ENCODE data around the gene TMEM184B.
"Not testable (repeated sequence)": the region's sequence is repeated elsewhere in the genome, so short reads cannot be mapped to it uniquely, and the experiment has no call there.

Gene TMEM184B

GRCh38 chr22:38201711-38202436 lies 70.9 kb downstream of the TMEM184B start, which contains the start of gene MAFF:
Gene MAFF, plus strand, starts transcription at chr22:38201994. Its CDS starts 11,860 bp downstream, at chr22:38213854.
- peak; percentile 96 for DNase-seq

GRCh38 chr22:38201371-38201710 lies 71.5 kb downstream of the TMEM184B start:
- DNase-seq, result no peak

DNA sequence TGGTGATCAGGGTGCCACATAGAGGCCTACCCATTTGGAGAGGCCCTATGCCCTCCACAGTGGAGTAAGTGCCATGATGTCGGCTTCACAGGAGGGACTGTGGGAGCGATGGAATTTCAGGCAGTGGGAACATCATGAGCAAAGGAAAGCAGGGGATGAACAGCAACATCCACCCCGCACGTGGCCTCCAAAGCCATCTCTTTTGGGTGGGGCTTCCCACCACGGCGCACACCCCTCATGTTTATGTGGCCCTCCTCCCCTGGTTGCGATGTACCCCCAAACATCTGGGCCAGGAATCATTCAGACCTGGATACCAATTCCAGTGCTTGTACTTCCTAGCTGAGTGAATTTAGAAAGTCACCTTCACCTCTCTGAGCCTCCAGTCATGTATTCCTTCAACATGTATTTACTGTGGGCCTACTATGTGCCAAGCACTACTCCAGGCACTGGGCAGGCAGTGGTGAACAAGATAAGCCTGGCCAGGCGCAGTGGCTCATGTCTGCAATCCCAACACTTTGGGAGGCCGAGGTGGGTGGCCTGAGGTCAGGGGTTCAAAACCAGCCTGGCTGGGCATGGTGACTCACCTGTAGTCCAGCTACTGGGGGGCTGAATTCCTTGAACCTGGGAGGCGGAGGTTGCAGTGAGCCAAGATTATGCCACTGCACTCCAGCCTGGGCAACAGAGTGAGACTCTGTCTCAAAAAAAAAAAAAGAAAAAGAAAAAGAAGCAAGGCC lies 72.8 kb downstream of the TMEM184B start:
- no peak for DNase-seq

DNA sequence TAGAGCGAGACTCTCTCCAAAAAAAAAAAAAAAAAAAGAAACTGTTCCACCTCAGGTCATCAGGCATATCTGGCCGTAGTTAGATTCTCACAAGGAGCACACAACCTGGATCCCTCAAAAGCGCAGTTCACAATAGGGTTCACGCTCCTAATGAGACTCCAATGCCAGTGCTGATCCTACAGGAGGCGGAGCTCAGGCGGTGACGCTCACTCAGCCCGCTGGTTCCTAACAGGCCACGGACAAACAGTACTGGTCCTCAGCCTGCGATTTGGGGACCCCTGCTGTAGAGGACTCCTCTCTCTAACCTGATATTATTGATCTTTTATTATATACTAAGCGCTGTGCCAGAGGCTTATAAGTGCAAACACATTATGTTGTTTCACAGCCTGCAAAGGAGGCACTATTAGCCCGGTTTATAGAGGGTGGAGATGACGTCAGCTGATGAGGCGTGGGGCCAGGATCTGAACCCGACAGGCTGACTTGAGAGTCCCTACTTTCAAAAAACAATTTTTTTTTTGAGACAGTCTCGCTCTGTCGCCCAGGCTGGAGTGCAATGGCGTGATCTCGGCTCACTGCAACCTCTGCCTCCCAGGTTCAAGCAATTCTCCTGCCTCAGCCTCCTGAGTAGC lies 75.9 kb downstream of the TMEM184B start:
- no peak for DNase-seq

- DNase-seq, result no peak
Observed at GRCh38 chr22:38193580-38193979, 79.2 kb downstream of the TMEM184B start.

DNA sequence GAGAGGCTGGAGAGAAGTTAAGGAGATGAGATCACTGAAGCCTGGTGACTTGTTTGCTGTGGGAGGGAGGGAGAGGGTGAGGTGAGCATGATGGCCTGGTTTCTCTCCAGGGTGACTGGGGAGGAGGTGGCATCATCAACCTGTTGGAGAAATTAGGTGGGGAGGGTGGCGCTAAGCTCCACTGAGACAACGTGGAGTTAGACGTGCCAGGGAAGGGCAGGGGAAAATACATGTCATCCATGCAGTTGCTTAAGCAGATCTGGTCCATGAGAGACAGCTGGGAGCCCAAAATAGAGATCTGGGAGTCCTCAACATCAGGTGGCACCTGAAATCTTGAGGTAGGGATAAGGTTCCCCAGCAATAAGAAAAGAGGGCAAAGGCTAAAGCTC lies 80.3 kb downstream of the TMEM184B start:
- no peak for DNase-seq

DNA sequence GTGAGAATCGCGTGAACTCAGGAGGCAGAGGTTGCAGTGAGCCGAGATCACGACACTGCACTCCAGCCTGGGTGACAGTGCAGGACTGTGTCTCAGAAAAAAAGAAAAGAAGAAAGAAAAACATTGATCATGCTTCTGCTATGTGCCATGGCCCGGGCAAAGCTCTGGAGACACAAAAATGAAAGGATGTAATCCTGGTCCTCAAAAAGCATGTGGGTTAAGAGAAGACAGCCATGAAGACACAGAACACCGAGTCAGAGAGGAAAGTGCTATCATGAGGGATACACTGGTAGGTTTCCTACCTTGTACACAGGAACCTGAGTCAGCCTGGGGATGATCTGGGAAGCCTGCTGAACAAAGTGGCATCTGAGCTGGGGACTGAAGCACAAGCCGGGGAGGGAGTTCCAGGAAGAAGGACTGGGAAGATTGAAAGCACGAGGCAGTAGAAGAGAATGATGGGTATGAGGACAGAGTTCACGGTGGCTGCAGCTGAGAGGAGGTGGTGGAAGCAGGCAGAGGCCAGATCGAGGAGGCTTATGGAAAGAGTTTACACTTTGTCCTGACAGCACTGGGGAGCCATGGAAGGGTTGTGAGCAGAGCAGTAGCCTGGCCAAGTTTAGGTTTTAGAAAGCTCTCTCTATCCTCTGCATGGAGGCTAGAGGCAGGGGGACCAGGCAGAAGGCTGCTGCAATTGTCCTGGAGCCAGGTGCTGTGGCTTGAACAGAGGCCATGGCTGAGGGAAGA lies 80.9 kb downstream of the TMEM184B start:
- no peak for DNase-seq

DNA sequence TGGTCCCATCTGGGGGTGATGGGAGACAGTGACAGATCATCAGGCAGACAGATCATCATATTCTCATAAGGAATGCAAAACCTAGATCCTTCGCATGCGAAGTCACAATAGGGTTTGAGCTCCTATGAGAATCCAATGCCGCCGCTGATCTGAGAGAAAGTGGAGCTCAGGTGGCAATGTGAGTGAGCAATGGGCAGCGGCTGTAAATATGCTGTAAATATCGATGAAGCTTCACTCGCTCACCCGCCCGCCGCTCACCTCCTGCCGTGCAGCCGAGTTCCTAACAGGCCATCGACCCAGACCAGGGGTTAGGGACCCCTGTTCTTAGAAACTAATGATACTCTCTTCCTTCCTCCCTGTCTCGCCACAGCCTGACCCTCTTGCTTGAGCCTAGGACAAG lies 81.8 kb downstream of the TMEM184B start:
- no peak for DNase-seq

DNA sequence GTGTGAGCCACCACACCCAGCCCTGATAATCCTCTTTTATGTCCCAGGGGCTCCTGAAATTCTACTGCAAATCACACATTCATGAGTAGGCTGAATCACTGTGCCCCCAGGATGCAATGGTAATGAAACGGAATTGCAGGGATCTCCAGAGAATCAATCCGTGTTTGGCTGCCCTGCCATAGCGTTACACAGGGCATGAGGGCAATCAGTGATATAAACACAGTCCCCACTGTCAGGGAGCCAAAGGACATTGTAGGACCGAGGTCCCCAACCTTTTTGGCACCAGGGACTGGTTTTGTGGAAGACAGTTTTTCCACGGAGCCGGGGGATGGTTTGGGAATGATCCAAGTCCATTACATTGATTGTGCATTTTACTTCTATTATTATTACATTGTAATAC lies 82.2 kb downstream of the TMEM184B start:
- no peak for DNase-seq

DNA sequence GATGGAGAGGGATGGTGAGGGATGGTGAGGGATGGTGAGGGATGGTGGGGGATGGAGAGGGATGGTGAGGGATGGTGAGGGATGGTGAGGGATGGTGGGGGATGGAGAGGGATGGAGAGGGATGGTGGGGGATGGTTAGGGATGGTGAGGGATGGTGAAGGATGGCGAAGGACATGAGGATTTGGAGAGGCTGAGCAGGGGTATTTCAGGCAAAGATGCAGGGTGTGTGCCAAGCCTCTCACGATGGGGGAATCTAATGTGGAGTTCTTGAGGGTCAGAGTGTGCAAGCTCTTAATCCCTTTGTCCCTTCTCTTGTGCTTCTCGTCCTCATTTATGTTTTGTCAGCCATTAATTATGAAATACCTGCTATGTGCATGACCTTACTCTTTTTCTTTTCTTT lies 83.7 kb downstream of the TMEM184B start:
- no peak for DNase-seq

DNA sequence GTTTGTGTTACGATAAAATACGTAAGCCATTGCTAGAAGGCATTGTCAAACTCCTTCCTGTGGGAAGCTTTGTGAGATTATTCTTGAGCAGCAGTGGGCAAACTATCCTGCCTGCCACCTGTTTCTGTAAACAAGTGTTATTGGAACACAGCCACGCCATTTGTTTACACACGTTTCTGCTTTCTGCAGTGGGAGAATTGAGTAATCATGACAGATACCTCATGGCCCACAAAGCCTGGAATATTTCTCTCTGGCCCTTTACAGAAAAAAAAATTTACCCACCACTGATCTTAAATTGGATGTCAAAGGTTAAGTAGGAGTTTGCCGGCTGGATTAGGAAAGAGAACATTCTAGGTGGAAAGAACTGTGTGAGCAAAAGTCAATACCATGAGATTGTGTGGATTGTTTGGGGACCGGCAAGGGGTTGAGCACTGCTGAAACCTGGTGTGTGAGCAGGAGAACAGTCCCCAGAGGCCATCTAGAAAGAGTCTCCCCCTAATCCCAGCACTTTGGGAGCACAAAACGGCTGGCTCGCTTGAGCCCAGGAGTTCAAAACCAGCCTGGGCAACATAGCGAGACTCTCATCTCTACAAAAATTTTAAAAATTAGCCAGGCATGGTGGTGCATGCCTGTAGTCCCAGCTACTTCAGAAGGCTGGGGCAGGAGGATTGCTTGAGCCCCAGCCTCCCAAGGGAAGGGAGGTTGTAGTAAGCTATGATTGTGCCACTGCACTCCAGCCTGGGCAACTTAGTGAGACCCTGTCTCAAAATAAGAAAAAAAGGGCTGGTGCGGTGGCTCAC lies 85.2 kb downstream of the TMEM184B start:
- DNase-seq, result no peak

- no peak for DNase-seq
Observed at GRCh38 chr22:38186429-38186828, 86.4 kb downstream of the TMEM184B start.

GRCh38 chr22:38184788-38185187 lies 88.0 kb downstream of the TMEM184B start:
- no peak for DNase-seq

- DNase-seq, result peak; percentile 99
Observed at GRCh38 chr22:38181453-38182200, 91.2 kb downstream of the TMEM184B start, which contains the start of gene PLA2G6. Gene PLA2G6, minus strand, starts transcription at chr22:38181830. Its CDS starts 12,404 bp downstream, at chr22:38169426.

- no peak for DNase-seq
Observed at GRCh38 chr22:38180841-38181452, 91.9 kb downstream of the TMEM184B start.

- not testable (repeated sequence) for DNase-seq
Observed at GRCh38 chr22:38178605-38178937, 94.2 kb downstream of the TMEM184B start.

DNA sequence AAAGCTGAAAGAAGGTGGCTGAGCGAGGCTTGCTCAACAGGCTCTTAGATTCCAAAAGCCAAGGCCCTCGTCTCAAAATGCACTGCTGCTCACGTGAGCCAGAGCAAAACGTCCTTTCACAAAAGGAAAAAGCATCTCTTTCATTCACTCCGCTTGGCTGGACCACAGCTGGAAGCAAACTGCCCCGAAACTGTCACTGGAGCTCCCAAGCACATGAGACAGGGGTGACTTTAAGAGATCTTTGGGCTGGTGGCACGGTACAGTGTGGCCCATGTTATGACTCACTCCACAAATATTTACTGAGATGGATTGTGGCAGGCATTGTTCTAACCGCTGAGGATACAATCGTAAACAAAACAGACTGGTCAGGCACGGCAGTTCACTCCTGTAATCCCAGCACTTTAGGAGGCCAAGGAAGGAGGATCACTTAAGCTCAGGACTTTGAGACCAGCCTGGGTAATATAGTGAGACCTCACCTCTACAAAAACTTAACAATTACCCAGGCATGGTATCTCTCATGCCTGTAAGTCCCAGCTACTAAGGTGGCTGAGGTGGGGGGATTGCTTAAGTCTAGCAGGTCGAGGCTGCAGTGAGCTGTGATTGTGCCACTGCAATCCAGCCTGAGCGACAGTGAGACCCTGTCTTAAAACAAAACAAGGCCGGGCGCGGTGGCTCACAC lies 94.7 kb downstream of the TMEM184B start:
- no peak for DNase-seq

- DNase-seq, result not testable (repeated sequence)
Observed at GRCh38 chr22:38177571-38177925, 95.3 kb downstream of the TMEM184B start.

DNA sequence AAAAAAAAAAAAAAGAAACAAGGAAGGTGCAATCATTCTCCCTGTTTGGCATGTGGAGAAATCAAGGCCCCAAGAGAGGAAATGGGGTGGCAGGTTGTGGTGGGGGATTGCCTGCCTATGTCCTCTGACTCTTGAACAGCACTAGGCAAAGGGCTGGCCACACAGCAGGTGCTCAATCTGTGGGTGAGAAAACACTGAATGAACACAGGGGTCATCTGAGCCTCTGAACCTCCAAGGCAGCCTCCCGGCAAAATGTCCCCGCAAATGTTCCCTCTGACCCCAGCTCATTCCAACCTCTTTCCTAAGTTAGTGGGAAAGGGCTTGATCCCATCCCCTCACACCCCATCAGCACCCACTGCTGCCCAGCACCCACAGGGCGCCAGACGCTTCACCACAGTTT lies 95.8 kb downstream of the TMEM184B start:
- DNase-seq, result no peak

GRCh38 chr22:38176170-38176741 lies 96.6 kb downstream of the TMEM184B start:
- no peak for DNase-seq

All from stimulated activated CD8-positive, alpha-beta memory T cell treated with anti-CD3 and anti-CD28 coated beads, Interleukin-4, amount 100 ng/mL, for 48 hours (primary cell).